Measurements from ENCODE around the gene HTR1D.

DNA sequence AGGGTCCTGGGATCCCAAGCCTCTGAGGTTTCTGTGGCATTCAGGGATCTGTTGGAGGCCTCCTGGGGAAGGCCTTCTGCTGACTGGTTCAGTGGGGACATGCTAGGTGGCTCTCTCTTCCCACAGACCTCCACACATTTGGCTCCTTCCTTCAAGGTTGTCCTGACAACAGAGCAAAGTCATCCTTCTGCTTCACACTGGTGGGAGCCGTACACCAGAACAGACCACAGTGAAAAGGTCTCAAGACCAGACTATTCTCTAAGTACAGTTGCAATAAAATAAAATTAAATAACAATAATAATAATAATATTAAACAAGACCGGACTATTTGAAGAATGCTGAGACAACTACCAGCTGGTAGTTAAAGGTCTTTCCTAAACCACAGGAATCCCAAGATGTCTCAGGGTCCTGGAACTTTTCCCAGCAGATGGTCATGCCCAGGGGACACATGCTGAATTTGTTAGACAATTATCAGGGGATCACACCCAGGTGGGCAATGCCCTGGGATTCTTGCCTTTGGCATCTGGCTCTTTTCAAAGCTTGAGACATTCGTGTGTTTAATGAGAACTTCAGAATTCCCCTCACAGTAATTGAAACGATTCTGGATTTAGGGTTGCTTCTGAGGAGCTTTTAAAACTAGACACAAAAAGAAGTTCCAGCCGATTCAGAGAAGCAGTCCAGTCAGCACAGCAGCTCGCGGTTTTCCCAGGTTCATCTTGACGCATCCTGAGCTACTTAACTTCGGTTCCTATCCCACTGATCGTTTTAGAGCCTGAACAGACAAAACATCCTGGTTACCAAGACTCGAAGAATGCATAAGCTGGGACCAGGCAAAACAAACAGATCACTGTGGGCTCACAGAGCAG is 22.9 kb downstream of the HTR1D start:
- TF ChIP-seq POLR2AphosphoS5 (IDR thresholded peaks at IDR 0.05) (no peak), TAF1 (IDR thresholded peaks at IDR 0.05; ENCODE audit: low read depth) (no peak), RAD21 (conservative IDR thresholded peaks at IDR 0.05) (no peak), EP300 (conservative IDR thresholded peaks at IDR 0.05; ENCODE audit: poor library complexity, severe bottlenecking) (no peak), EZH2 (IDR thresholded peaks at IDR 0.05; ENCODE audit: borderline replicate concordance, insufficient read depth, low read length, poor library complexity, severe bottlenecking) (no peak), MXI1 (conservative IDR thresholded peaks at IDR 0.05; ENCODE audit: poor library complexity, severe bottlenecking) (no peak), SMC3 (conservative IDR thresholded peaks at IDR 0.05; ENCODE audit: poor library complexity) (no peak)
- TF ChIP-seq, protein P1, sequence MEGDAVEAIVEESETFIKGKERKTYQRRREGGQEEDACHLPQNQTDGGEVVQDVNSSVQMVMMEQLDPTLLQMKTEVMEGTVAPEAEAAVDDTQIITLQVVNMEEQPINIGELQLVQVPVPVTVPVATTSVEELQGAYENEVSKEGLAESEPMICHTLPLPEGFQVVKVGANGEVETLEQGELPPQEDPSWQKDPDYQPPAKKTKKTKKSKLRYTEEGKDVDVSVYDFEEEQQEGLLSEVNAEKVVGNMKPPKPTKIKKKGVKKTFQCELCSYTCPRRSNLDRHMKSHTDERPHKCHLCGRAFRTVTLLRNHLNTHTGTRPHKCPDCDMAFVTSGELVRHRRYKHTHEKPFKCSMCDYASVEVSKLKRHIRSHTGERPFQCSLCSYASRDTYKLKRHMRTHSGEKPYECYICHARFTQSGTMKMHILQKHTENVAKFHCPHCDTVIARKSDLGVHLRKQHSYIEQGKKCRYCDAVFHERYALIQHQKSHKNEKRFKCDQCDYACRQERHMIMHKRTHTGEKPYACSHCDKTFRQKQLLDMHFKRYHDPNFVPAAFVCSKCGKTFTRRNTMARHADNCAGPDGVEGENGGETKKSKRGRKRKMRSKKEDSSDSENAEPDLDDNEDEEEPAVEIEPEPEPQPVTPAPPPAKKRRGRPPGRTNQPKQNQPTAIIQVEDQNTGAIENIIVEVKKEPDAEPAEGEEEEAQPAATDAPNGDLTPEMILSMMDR (IDR thresholded peaks at IDR 0.05; ENCODE audit: poor library complexity, severe bottlenecking), result no peak
- TF ChIP-seq, protein P2, sequence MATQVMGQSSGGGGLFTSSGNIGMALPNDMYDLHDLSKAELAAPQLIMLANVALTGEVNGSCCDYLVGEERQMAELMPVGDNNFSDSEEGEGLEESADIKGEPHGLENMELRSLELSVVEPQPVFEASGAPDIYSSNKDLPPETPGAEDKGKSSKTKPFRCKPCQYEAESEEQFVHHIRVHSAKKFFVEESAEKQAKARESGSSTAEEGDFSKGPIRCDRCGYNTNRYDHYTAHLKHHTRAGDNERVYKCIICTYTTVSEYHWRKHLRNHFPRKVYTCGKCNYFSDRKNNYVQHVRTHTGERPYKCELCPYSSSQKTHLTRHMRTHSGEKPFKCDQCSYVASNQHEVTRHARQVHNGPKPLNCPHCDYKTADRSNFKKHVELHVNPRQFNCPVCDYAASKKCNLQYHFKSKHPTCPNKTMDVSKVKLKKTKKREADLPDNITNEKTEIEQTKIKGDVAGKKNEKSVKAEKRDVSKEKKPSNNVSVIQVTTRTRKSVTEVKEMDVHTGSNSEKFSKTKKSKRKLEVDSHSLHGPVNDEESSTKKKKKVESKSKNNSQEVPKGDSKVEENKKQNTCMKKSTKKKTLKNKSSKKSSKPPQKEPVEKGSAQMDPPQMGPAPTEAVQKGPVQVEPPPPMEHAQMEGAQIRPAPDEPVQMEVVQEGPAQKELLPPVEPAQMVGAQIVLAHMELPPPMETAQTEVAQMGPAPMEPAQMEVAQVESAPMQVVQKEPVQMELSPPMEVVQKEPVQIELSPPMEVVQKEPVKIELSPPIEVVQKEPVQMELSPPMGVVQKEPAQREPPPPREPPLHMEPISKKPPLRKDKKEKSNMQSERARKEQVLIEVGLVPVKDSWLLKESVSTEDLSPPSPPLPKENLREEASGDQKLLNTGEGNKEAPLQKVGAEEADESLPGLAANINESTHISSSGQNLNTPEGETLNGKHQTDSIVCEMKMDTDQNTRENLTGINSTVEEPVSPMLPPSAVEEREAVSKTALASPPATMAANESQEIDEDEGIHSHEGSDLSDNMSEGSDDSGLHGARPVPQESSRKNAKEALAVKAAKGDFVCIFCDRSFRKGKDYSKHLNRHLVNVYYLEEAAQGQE (IDR thresholded peaks at IDR 0.05; ENCODE audit: borderline replicate concordance), result no peak
